Measurements from ENCODE around the gene NPPB.

NPPB gene

GRCh38 chr1:11869650-11870207 is 11.0 kb upstream of the NPPB start:
- Histone ChIP-seq H3K27me3 (ENCODE audit: control insufficient read depth, low read length) (peaks cover 17% of the 10 kb centered on the region), H3K4me2 (ENCODE audit: low read length) (no peak overlapping the region), H3K9me3 (ENCODE audit: control insufficient read depth, insufficient read depth, low read length) (no peaks in the 10 kb centered on the region), H3K27ac (ENCODE audit: low read depth, low read length) (no peak overlapping the region), H3K4me3 (ENCODE audit: low read length) (no peak overlapping the region), H3K4me1 (ENCODE audit: control insufficient read depth, low read length) (peaks cover under 1% of the 10 kb centered on the region), H3K36me3 (ENCODE audit: control insufficient read depth, low read length) (no peaks in the 10 kb centered on the region), H3K9me2 (replicated peaks; ENCODE audit: control insufficient read depth, low read length) (no peaks in the 10 kb centered on the region), H4K20me1 (ENCODE audit: control insufficient read depth, insufficient read depth, low read depth, low read length) (no peaks in the 10 kb centered on the region), H3K79me2 (ENCODE audit: control insufficient read depth, low read length) (no peaks in the 10 kb centered on the region), H3F3A (ENCODE audit: control insufficient read depth, insufficient read depth) (no peaks in the 10 kb centered on the region)
- TF ChIP-seq EZH2phosphoT487 (IDR thresholded peaks at IDR 0.05; ENCODE audit: borderline replicate concordance, low read length) = no peak
- TF ChIP-seq CTCF (IDR thresholded peaks at IDR 0.05; ENCODE audit: low read depth, low read length, poor library complexity, severe bottlenecking) = no peak

GRCh38 chr1:11869104-11869503 is 10.4 kb upstream of the NPPB start:
- Histone ChIP-seq H3F3A (ENCODE audit: control insufficient read depth, insufficient read depth) (no peaks in the 10 kb centered on the region), H3K27ac (ENCODE audit: low read depth, low read length) (no peak overlapping the region), H3K27me3 (ENCODE audit: control insufficient read depth, low read length) (peaks cover 17% of the 10 kb centered on the region), H3K36me3 (ENCODE audit: control insufficient read depth, low read length) (no peaks in the 10 kb centered on the region), H3K4me3 (ENCODE audit: low read length) (no peak overlapping the region), H4K20me1 (ENCODE audit: control insufficient read depth, insufficient read depth, low read depth, low read length) (no peaks in the 10 kb centered on the region), H3K9me3 (ENCODE audit: control insufficient read depth, insufficient read depth, low read length) (no peaks in the 10 kb centered on the region), H3K4me2 (ENCODE audit: low read length) (no peak overlapping the region), H3K4me1 (ENCODE audit: control insufficient read depth, low read length) (peaks cover 6% of the 10 kb centered on the region), H3K79me2 (ENCODE audit: control insufficient read depth, low read length) (no peaks in the 10 kb centered on the region), H3K9me2 (replicated peaks; ENCODE audit: control insufficient read depth, low read length) (no peaks in the 10 kb centered on the region)
- TF ChIP-seq EZH2phosphoT487 (IDR thresholded peaks at IDR 0.05; ENCODE audit: borderline replicate concordance, low read length) (no peak), CTCF (IDR thresholded peaks at IDR 0.05; ENCODE audit: low read depth, low read length, poor library complexity, severe bottlenecking) (no peak)

- Histone ChIP-seq H3K79me2 (ENCODE audit: control insufficient read depth, low read length) (no peaks in the 10 kb centered on the region), H3K9me3 (ENCODE audit: control insufficient read depth, insufficient read depth, low read length) (no peaks in the 10 kb centered on the region), H3K27me3 (ENCODE audit: control insufficient read depth, low read length) (peaks cover 17% of the 10 kb centered on the region), H3K4me3 (ENCODE audit: low read length) (no peak overlapping the region), H3K4me2 (ENCODE audit: low read length) (no peak overlapping the region), H4K20me1 (ENCODE audit: control insufficient read depth, insufficient read depth, low read depth, low read length) (no peaks in the 10 kb centered on the region), H3K36me3 (ENCODE audit: control insufficient read depth, low read length) (no peaks in the 10 kb centered on the region), H3F3A (ENCODE audit: control insufficient read depth, insufficient read depth) (no peaks in the 10 kb centered on the region), H3K27ac (ENCODE audit: low read depth, low read length) (no peak overlapping the region), H3K9me2 (replicated peaks; ENCODE audit: control insufficient read depth, low read length) (no peaks in the 10 kb centered on the region), H3K4me1 (ENCODE audit: control insufficient read depth, low read length) (peaks cover 12% of the 10 kb centered on the region)
- TF ChIP-seq CTCF (IDR thresholded peaks at IDR 0.05; ENCODE audit: low read depth, low read length, poor library complexity, severe bottlenecking) = no peak
- TF ChIP-seq EZH2phosphoT487 (IDR thresholded peaks at IDR 0.05; ENCODE audit: borderline replicate concordance, low read length) = no peak
Observed at GRCh38 chr1:11868331-11868980, 9.7 kb upstream of the NPPB start.
